COLO668 (cell line): ENCODE results near the gene TNFRSF18.

Experiments used
- DNase-seq: peaks from one replicate; lab custom pipeline; 2025; ENCODE audit not compliant: unreplicated experiment; lab: John Stamatoyannopoulos, UW

The TNFRSF18 gene

GRCh38 chr1:1240822-1241587 lies 34.6 kb upstream of the TNFRSF18 start:
- DNase-seq: no peak

- DNase-seq: no peak
These were observed 33.9 kb upstream of the TNFRSF18 start for GRCh38 chr1:1240348-1240732.

GRCh38 chr1:1239614-1240347 lies 33.4 kb upstream of the TNFRSF18 start:
- DNase-seq: no peak

GRCh38 chr1:1239227-1239613 lies 32.8 kb upstream of the TNFRSF18 start:
- DNase-seq: no peak

- DNase-seq: no peak
These were observed 32.3 kb upstream of the TNFRSF18 start for GRCh38 chr1:1238702-1239178.

GRCh38 chr1:1237874-1238701 lies 31.7 kb upstream of the TNFRSF18 start:
- peak; percentile 67 for DNase-seq

GRCh38 chr1:1236945-1237873 lies 30.8 kb upstream of the TNFRSF18 start:
- no peak for DNase-seq

GRCh38 chr1:1236176-1236763 lies 29.9 kb upstream of the TNFRSF18 start:
- DNase-seq: peak; percentile 89

- DNase-seq: no peak
These were observed 28.8 kb upstream of the TNFRSF18 start for GRCh38 chr1:1235016-1235744.

- DNase-seq: no peak
These were observed 27.9 kb upstream of the TNFRSF18 start for GRCh38 chr1:1234180-1234808.

- no peak for DNase-seq
These were observed 27.1 kb upstream of the TNFRSF18 start for GRCh38 chr1:1233567-1233892.

GRCh38 chr1:1232796-1233566 lies 26.6 kb upstream of the TNFRSF18 start:
- peak; percentile 72 for DNase-seq

GRCh38 chr1:1232208-1232795 lies 25.9 kb upstream of the TNFRSF18 start, which contains the start of gene B3GALT6:
Gene B3GALT6, plus strand, starts transcription at chr1:1232237. Its CDS starts 42 bp downstream, at chr1:1232279.
- DNase-seq: peak; percentile 92

GRCh38 chr1:1231400-1232207 lies 25.2 kb upstream of the TNFRSF18 start, which contains the start of gene SDF4:
Gene SDF4, minus strand, starts transcription at chr1:1232001. Its CDS starts 3,229 bp downstream, at chr1:1228772.
- peak; percentile 100 for DNase-seq

- DNase-seq: no peak
These were observed 24.4 kb upstream of the TNFRSF18 start for GRCh38 chr1:1230656-1231399.

GRCh38 chr1:1229770-1230169 lies 23.4 kb upstream of the TNFRSF18 start:
- no peak for DNase-seq
